GM23338 (cell line): ENCODE measurements around the gene BMPR2. TPM values are rescaled to one million over a fixed set of nuclear protein-coding genes. Genes with fewer than 3 reads are reported as not detected.

Experiments
- ATAC-seq: fragments of 200-7000 bp; cut with Tn5 transposase; 3 replicates; pipeline ENCODE4 v1.9.1; 2020
- DNase-seq: peaks from one replicate; pipeline ENCODE4 v3.0.0-alpha.2; 2015; ENCODE audit warnings: low spot score
- H2AFZ ChIP-seq: fragments of 200-600 bp; sonication (generic); 2 replicates; pipeline ENCODE4 v1.8.0; 2016; ENCODE audit warnings: antibody characterized with exemption, mild to moderate bottlenecking, moderate library complexity
- H3F3A ChIP-seq: fragments of 200-600 bp; sonication (generic); replicated peaks from 2 replicates; pipeline ENCODE4 v1.8.0; 2017; ENCODE audit warnings: antibody characterized with exemption, mixed run types, low read depth
- H3K27ac ChIP-seq: fragments of 200-600 bp; sonication (generic); 2 replicates; pipeline ENCODE4 v1.6.1; 2016; ENCODE audit warnings: low read depth
- H3K27me3 ChIP-seq: fragments of 200-600 bp; sonication (generic); 2 replicates; pipeline ENCODE4 v1.8.0; 2016; ENCODE audit warnings: mild to moderate bottlenecking, mixed run types, moderate library complexity; ENCODE audit not compliant: insufficient read depth
- H3K36me3 ChIP-seq: fragments of 200-600 bp; sonication (generic); 2 replicates; pipeline ENCODE4 v1.8.0; 2016; ENCODE audit warnings: mild to moderate bottlenecking; ENCODE audit not compliant: insufficient read depth
- H3K4me1 ChIP-seq: fragments of 200-600 bp; sonication (generic); 2 replicates; pipeline ENCODE4 v1.8.0; 2016; ENCODE audit warnings: mild to moderate bottlenecking, moderate library complexity; ENCODE audit not compliant: insufficient read depth
- H3K4me2 ChIP-seq: fragments of 200-600 bp; sonication (generic); 2 replicates; pipeline ENCODE4 v1.7.1; 2017; ENCODE audit warnings: mixed run types
- H3K4me3 ChIP-seq: fragments of 200-600 bp; sonication (generic); 2 replicates; pipeline ENCODE4 v1.6.1; 2016; ENCODE audit warnings: mixed run types
- H3K79me2 ChIP-seq: fragments of 200-600 bp; sonication (generic); replicated peaks from 2 replicates; pipeline ENCODE4 v1.8.0; 2017; ENCODE audit warnings: mild to moderate bottlenecking; ENCODE audit not compliant: insufficient read depth
- H3K9me2 ChIP-seq: fragments of 200-600 bp; sonication (generic); 2 replicates; pipeline ENCODE4 v1.8.0; 2017; ENCODE audit not compliant: insufficient read depth
- H4K20me1 ChIP-seq: fragments of 200-600 bp; sonication (generic); replicated peaks from 2 replicates; pipeline ENCODE4 v1.8.0; 2017; ENCODE audit warnings: mild to moderate bottlenecking; ENCODE audit not compliant: insufficient read depth
- H3K27ac Mint-ChIP-seq: 2 replicates; pipeline ENCODE4 v1.8.0; 2020; ENCODE audit warnings: inconsistent platforms, mild to moderate bottlenecking, moderate library complexity, mixed read lengths
- H3K27me3 Mint-ChIP-seq: 3 replicates; pipeline ENCODE4 v1.8.0; 2022; ENCODE audit warnings: low read depth, mild to moderate bottlenecking, moderate library complexity, mixed read lengths, inconsistent platforms; ENCODE audit not compliant: insufficient read depth, poor library complexity
- H3K36me3 Mint-ChIP-seq: 3 replicates; pipeline ENCODE4 v1.8.0; 2021; ENCODE audit warnings: low read depth, mild to moderate bottlenecking, inconsistent platforms, moderate library complexity, mixed read lengths
- H3K4me1 Mint-ChIP-seq: 3 replicates; pipeline ENCODE4 v1.8.0; 2020; ENCODE audit warnings: mild to moderate bottlenecking, inconsistent platforms, mixed read lengths
- H3K4me3 Mint-ChIP-seq: 3 replicates; pipeline ENCODE4 v1.8.0; 2021; ENCODE audit warnings: moderate library complexity, mild to moderate bottlenecking, inconsistent platforms, mixed read lengths
- H3K9me3 Mint-ChIP-seq: 3 replicates; pipeline ENCODE4 v1.8.0; 2020; ENCODE audit warnings: moderate library complexity, mild to moderate bottlenecking, inconsistent platforms, mixed read lengths
- CREB1 ChIP-seq: fragments of 250-450 bp; sonication (Bioruptor Pico); IDR thresholded peaks from 2 replicates; pipeline ENCODE4 v1.5.0; 2020; ENCODE audit warnings: low read depth, mild to moderate bottlenecking, moderate library complexity
- EZH2 ChIP-seq: fragments of 200-600 bp; sonication (generic); IDR thresholded peaks from one replicate; pipeline ENCODE4 v1.8.0; 2017; ENCODE audit warnings: antibody characterized with exemption, mild to moderate bottlenecking, low read depth; ENCODE audit not compliant: unreplicated experiment
- EZH2phosphoT487 ChIP-seq: fragments of 200-600 bp; sonication (generic); IDR thresholded peaks from one replicate; pipeline ENCODE4 v1.8.1; 2018; ENCODE audit warnings: antibody characterized with exemption; ENCODE audit not compliant: unreplicated experiment
- JUNB ChIP-seq: IDR thresholded peaks from one replicate; pipeline ENCODE4 v1.6.1; 2016; ENCODE audit warnings: antibody characterized with exemption; ENCODE audit not compliant: unreplicated experiment
- NANOG ChIP-seq: IDR thresholded peaks from 2 replicates; pipeline ENCODE4 v1.6.1; 2016; ENCODE audit warnings: antibody characterized with exemption, borderline replicate concordance
- POLR2AphosphoS5 ChIP-seq: IDR thresholded peaks from 2 replicates; pipeline ENCODE4 v1.6.1; 2016; ENCODE audit warnings: antibody characterized with exemption, low read depth
- STAT1 ChIP-seq: IDR thresholded peaks from one replicate; pipeline ENCODE4 v1.6.1; 2016; ENCODE audit warnings: antibody characterized with exemption; ENCODE audit not compliant: unreplicated experiment
- ZNF114 ChIP-seq: fragments of 250-450 bp; sonication (Bioruptor Pico); IDR thresholded peaks from 2 replicates; pipeline ENCODE4 v1.5.0; 2020; ENCODE audit warnings: mild to moderate bottlenecking, moderate library complexity
- ZNF331 ChIP-seq: fragments of 250-450 bp; sonication (Bioruptor Pico); IDR thresholded peaks from 2 replicates; pipeline ENCODE4 v1.5.0; 2020; ENCODE audit warnings: low read depth, mild to moderate bottlenecking, moderate library complexity
- polyA plus RNA-seq: library from polyadenylated mRNA; unstranded; fragments of >200 nt; fragmentation: Nextera tagmentation; extraction: Ambion mirVana; gene quantifications from 2 replicates; pipeline ENCODE4 v1.2.1, GENCODE V29; 2016
- total RNA-seq: library from RNA; depleted of rRNA; stranded (reverse); fragments of >200 nt; shearing (Covaris generic); gene quantifications from 2 replicates; pipeline ENCODE4 v1.2.3, GENCODE V29; 2014
- TF ChIP-seq, protein P1 (sequence below), 2 experiments: fragments of 200-600 bp in 1 of 2; sonication (generic) in 1 of 2; conservative IDR thresholded peaks; 2 replicates each; pipeline versions ENCODE4 v1.5.1 to v1.6.1; 2016 to 2017; ENCODE audit warnings: antibody characterized with exemption in 2 of 2, low read depth in 2 of 2, mild to moderate bottlenecking in 2 of 2, moderate library complexity in 1 of 2
- TF ChIP-seq, protein P2 (sequence below): IDR thresholded peaks from one replicate; pipeline ENCODE4 v1.6.1; 2018; ENCODE audit warnings: antibody characterized with exemption; ENCODE audit not compliant: unreplicated experiment
- TF ChIP-seq, protein P3 (sequence below): fragments of 250-450 bp; sonication (Bioruptor Pico); IDR thresholded peaks from 2 replicates; pipeline ENCODE4 v1.5.0; 2020; ENCODE audit warnings: mild to moderate bottlenecking, moderate library complexity

Gene BMPR2
- total and polyA plus RNA-seq, 2 experiments from 2014 or later: 6.7 to 21.6 TPM

DNA sequence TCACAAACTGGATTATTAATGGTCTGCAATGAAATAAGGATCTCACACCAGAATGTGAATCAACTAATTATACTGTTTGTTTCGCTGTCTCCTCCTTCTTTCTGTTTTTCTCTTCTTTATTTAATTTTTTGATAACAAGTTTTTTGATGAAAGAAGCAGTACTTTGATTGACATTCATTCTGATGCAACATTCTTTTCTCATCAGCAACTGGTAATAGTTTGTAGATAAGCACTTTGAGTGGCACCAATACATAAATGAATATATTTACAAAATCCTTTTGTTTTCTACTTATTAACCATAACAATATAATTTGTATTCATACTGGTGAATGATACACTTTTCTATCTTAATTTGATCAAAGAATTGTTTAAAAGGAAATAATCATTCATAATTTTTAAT is 143.3 kb downstream of the BMPR2 start:
- DNase-seq: no peak
- H3K36me3 ChIP-seq: peaks cover 15% of the 10 kb centered on the region; the same call in 1 of the 2 replicates
- Mint-ChIP-seq H3K4me3 (no peak overlapping the region), H3K4me1 (0 out of 3 replicates have a peak, but pooled peaks cover 3% of the 10 kb centered on the region), H3K9me3 (no peaks in the 10 kb centered on the region), H3K27me3 (no peaks in the 10 kb centered on the region), H3K27ac (no peak overlapping the region), H3K36me3 (peaks cover 21% of the 10 kb centered on the region)
- ATAC-seq: no peak
- no peaks in the 10 kb centered on the region for H3K79me2 ChIP-seq
- no peaks in the 10 kb centered on the region for H3K27me3 ChIP-seq
- no peaks in the 10 kb centered on the region for H4K20me1 ChIP-seq
- TF ChIP-seq ZNF114 (CRISPR knock-in tag) (no peak), CREB1 (CRISPR knock-in tag) (no peak), JUNB (no peak), ZNF331 (no peak), EZH2phosphoT487 (no peak), POLR2AphosphoS5 (no peak), EZH2 (no peak)
- TF ChIP-seq, protein P1, sequence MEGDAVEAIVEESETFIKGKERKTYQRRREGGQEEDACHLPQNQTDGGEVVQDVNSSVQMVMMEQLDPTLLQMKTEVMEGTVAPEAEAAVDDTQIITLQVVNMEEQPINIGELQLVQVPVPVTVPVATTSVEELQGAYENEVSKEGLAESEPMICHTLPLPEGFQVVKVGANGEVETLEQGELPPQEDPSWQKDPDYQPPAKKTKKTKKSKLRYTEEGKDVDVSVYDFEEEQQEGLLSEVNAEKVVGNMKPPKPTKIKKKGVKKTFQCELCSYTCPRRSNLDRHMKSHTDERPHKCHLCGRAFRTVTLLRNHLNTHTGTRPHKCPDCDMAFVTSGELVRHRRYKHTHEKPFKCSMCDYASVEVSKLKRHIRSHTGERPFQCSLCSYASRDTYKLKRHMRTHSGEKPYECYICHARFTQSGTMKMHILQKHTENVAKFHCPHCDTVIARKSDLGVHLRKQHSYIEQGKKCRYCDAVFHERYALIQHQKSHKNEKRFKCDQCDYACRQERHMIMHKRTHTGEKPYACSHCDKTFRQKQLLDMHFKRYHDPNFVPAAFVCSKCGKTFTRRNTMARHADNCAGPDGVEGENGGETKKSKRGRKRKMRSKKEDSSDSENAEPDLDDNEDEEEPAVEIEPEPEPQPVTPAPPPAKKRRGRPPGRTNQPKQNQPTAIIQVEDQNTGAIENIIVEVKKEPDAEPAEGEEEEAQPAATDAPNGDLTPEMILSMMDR (conservative IDR thresholded peaks at IDR 0.05; ENCODE audit: low read depth in 2 of 2): no peak
- TF ChIP-seq, protein P2, sequence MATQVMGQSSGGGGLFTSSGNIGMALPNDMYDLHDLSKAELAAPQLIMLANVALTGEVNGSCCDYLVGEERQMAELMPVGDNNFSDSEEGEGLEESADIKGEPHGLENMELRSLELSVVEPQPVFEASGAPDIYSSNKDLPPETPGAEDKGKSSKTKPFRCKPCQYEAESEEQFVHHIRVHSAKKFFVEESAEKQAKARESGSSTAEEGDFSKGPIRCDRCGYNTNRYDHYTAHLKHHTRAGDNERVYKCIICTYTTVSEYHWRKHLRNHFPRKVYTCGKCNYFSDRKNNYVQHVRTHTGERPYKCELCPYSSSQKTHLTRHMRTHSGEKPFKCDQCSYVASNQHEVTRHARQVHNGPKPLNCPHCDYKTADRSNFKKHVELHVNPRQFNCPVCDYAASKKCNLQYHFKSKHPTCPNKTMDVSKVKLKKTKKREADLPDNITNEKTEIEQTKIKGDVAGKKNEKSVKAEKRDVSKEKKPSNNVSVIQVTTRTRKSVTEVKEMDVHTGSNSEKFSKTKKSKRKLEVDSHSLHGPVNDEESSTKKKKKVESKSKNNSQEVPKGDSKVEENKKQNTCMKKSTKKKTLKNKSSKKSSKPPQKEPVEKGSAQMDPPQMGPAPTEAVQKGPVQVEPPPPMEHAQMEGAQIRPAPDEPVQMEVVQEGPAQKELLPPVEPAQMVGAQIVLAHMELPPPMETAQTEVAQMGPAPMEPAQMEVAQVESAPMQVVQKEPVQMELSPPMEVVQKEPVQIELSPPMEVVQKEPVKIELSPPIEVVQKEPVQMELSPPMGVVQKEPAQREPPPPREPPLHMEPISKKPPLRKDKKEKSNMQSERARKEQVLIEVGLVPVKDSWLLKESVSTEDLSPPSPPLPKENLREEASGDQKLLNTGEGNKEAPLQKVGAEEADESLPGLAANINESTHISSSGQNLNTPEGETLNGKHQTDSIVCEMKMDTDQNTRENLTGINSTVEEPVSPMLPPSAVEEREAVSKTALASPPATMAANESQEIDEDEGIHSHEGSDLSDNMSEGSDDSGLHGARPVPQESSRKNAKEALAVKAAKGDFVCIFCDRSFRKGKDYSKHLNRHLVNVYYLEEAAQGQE: no peak
- H3K4me1 ChIP-seq: no peaks in the 10 kb centered on the region
- no peaks in the 10 kb centered on the region for H3F3A ChIP-seq
- H3K27ac ChIP-seq: no peak overlapping the region
- no peak overlapping the region for H3K4me2 ChIP-seq
- H3K9me2 ChIP-seq: no peaks in the 10 kb centered on the region
- H3K4me3 ChIP-seq: no peak overlapping the region
- no peak overlapping the region for H2AFZ ChIP-seq

DNA sequence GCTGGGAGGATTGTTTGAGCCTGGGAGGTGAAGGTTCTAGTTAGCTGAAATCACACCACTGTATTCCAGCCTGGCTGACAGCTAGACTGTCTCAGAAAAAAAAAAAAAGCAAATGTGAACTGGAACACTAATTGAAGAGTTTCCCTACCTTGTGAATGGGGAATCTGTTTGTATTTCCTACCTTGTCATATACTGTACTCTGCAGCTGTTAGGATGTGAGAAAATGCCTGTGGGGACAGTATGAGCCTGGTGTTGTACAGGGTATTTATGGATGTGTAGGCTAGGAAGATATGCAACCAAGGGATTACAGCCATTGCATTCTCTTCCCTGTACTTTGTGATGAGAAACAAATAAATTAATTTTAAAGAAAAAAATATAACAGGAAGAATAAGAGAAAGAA is 145.3 kb downstream of the BMPR2 start:
- H3K36me3 Mint-ChIP-seq: peaks cover 16% of the 10 kb centered on the region
- no peak overlapping the region for H3K4me3 ChIP-seq
- peaks cover 10% of the 10 kb centered on the region; the same call in 1 of the 2 replicates for H3K36me3 ChIP-seq
- H3K4me1 ChIP-seq: no peaks in the 10 kb centered on the region
- no peaks in the 10 kb centered on the region for H3K27me3 ChIP-seq
- H3F3A ChIP-seq: no peaks in the 10 kb centered on the region
- DNase-seq (no peak), ATAC-seq (no peak)
- H3K9me2 ChIP-seq: no peaks in the 10 kb centered on the region
- no peak overlapping the region for H3K4me2 ChIP-seq
- H3K9me3 Mint-ChIP-seq: no peaks in the 10 kb centered on the region
- H3K27me3 Mint-ChIP-seq: no peaks in the 10 kb centered on the region
- H3K4me1 Mint-ChIP-seq: 0 out of 3 replicates have a peak, but pooled peaks cover 3% of the 10 kb centered on the region
- H3K4me3 Mint-ChIP-seq: no peak overlapping the region
- H3K27ac Mint-ChIP-seq: no peak overlapping the region
- H4K20me1 ChIP-seq: no peaks in the 10 kb centered on the region
- no peaks in the 10 kb centered on the region for H3K79me2 ChIP-seq
- no peak overlapping the region for H3K27ac ChIP-seq
- H2AFZ ChIP-seq: no peak overlapping the region
- TF ChIP-seq ZNF114 (CRISPR knock-in tag): no peak
- no peak for TF ChIP-seq NANOG
- TF ChIP-seq, protein P3, sequence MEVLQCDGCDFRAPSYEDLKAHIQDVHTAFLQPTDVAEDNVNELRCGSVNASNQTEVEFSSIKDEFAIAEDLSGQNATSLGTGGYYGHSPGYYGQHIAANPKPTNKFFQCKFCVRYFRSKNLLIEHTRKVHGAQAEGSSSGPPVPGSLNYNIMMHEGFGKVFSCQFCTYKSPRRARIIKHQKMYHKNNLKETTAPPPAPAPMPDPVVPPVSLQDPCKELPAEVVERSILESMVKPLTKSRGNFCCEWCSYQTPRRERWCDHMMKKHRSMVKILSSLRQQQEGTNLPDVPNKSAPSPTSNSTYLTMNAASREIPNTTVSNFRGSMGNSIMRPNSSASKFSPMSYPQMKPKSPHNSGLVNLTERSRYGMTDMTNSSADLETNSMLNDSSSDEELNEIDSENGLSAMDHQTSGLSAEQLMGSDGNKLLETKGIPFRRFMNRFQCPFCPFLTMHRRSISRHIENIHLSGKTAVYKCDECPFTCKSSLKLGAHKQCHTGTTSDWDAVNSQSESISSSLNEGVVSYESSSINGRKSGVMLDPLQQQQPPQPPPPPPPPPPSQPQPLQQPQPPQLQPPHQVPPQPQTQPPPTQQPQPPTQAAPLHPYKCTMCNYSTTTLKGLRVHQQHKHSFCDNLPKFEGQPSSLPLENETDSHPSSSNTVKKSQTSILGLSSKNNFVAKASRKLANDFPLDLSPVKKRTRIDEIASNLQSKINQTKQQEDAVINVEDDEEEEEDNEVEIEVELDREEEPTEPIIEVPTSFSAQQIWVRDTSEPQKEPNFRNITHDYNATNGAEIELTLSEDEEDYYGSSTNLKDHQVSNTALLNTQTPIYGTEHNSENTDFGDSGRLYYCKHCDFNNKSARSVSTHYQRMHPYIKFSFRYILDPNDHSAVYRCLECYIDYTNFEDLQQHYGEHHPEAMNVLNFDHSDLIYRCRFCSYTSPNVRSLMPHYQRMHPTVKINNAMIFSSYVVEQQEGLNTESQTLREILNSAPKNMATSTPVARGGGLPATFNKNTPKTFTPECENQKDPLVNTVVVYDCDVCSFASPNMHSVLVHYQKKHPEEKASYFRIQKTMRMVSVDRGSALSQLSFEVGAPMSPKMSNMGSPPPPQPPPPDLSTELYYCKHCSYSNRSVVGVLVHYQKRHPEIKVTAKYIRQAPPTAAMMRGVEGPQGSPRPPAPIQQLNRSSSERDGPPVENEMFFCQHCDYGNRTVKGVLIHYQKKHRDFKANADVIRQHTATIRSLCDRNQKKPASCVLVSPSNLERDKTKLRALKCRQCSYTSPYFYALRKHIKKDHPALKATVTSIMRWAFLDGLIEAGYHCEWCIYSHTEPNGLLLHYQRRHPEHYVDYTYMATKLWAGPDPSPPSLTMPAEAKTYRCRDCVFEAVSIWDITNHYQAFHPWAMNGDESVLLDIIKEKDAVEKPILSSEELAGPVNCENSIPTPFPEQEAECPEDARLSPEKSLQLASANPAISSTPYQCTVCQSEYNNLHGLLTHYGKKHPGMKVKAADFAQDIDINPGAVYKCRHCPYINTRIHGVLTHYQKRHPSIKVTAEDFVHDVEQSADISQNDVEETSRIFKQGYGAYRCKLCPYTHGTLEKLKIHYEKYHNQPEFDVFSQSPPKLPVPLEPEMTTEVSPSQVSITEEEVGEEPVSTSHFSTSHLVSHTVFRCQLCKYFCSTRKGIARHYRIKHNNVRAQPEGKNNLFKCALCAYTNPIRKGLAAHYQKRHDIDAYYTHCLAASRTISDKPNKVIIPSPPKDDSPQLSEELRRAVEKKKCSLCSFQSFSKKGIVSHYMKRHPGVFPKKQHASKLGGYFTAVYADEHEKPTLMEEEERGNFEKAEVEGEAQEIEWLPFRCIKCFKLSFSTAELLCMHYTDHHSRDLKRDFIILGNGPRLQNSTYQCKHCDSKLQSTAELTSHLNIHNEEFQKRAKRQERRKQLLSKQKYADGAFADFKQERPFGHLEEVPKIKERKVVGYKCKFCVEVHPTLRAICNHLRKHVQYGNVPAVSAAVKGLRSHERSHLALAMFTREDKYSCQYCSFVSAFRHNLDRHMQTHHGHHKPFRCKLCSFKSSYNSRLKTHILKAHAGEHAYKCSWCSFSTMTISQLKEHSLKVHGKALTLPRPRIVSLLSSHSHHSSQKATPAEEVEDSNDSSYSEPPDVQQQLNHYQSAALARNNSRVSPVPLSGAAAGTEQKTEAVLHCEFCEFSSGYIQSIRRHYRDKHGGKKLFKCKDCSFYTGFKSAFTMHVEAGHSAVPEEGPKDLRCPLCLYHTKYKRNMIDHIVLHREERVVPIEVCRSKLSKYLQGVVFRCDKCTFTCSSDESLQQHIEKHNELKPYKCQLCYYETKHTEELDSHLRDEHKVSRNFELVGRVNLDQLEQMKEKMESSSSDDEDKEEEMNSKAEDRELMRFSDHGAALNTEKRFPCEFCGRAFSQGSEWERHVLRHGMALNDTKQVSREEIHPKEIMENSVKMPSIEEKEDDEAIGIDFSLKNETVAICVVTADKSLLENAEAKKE (CRISPR knock-in tag): no peak
- no peak for TF ChIP-seq EZH2phosphoT487
- no peak for TF ChIP-seq STAT1
- TF ChIP-seq POLR2AphosphoS5: no peak
